GM06990 (cell line): ENCODE data around the gene ARMC3.

Source experiments
- DNase-seq: peaks from one replicate; pipeline ENCODE4 v3.0.0-alpha.2; 2011; ENCODE audit not compliant: insufficient read length; ENCODE audit errors: extremely low read depth
- H3K27me3 ChIP-seq: replicated peaks from 2 replicates; pipeline ENCODE4 v1.6.0; 2011; ENCODE audit warnings: low read length; ENCODE audit not compliant: control insufficient read depth, insufficient read depth
- H3K36me3 ChIP-seq: 2 replicates; pipeline ENCODE4 v1.5.1; 2011; ENCODE audit warnings: low read length; ENCODE audit not compliant: control insufficient read depth, insufficient read depth
- H3K4me3 ChIP-seq: replicated peaks from 2 replicates; pipeline ENCODE4 v1.5.1; 2011; ENCODE audit warnings: low read depth, mild to moderate bottlenecking, control low read depth, low read length
- TF ChIP-seq, protein P1 (sequence below): IDR thresholded peaks from 2 replicates; pipeline ENCODE4 v1.5.1; 2011; ENCODE audit warnings: low read length, control low read depth, mild to moderate bottlenecking, inconsistent platforms; ENCODE audit not compliant: insufficient read depth, poor library complexity, severe bottlenecking

Gene ARMC3

DNA sequence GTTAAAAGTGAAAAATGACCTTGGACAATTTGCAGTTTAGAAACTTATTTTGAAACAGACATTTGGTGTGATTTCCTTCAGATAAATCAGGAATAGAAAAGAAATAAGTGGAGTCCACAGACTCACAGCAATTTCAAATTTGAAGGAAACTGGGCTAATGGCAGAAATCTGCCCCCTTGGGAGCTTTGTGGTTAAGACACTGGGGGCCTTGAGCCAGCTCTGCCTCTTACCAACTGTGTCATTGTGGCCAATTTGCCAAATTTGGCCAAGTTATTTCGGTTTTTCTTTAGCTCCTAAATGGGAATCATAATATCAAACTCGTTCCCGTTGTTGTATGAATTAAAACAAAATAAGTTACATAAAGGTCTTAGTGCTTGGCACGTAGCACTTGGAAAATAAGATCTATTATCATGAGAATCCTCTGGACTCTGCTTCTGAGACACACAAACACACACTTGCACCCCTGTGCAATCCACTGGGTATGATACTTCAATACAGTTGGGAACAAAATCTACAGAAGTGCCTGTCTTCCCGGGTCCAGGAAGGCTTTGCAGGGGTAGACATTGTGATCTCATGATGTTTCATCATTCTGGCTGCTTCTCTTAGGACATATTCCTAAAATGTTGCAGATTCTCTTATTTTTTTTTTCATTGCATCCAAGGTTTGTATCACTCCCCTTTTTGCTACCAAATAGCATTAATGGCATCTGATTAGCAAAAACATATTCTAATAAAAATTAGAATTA is 4.9 kb downstream of the ARMC3 start:
- H3K4me3 ChIP-seq = no peak overlapping the region
- no peaks in the 10 kb centered on the region for H3K27me3 ChIP-seq
- no peaks in the 10 kb centered on the region for H3K36me3 ChIP-seq
- no peak for DNase-seq
- TF ChIP-seq, protein P1, sequence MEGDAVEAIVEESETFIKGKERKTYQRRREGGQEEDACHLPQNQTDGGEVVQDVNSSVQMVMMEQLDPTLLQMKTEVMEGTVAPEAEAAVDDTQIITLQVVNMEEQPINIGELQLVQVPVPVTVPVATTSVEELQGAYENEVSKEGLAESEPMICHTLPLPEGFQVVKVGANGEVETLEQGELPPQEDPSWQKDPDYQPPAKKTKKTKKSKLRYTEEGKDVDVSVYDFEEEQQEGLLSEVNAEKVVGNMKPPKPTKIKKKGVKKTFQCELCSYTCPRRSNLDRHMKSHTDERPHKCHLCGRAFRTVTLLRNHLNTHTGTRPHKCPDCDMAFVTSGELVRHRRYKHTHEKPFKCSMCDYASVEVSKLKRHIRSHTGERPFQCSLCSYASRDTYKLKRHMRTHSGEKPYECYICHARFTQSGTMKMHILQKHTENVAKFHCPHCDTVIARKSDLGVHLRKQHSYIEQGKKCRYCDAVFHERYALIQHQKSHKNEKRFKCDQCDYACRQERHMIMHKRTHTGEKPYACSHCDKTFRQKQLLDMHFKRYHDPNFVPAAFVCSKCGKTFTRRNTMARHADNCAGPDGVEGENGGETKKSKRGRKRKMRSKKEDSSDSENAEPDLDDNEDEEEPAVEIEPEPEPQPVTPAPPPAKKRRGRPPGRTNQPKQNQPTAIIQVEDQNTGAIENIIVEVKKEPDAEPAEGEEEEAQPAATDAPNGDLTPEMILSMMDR = no peak

DNA sequence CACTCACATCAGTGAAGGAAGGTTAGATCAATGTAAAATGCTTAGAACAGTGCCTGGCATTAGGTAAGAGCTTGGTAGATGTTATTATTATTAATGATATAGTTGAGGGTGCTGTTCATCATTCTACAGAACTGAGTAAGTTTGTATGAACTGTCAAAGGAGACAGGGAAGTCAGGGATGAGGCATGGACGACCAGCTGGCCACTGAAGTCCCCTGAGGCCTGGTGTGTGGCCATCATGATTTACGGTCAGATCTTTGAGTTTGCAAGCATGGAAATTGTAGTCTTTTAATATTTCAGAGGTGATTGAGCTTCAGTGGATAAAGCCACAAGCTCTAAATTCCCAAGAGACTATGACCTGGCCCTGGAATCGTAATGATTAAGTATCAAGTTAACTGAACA is 6.9 kb downstream of the ARMC3 start:
- TF ChIP-seq, protein P1 = no peak
- Histone ChIP-seq H3K27me3 (no peaks in the 10 kb centered on the region), H3K36me3 (no peaks in the 10 kb centered on the region), H3K4me3 (no peak overlapping the region)
- DNase-seq = no peak

DNA sequence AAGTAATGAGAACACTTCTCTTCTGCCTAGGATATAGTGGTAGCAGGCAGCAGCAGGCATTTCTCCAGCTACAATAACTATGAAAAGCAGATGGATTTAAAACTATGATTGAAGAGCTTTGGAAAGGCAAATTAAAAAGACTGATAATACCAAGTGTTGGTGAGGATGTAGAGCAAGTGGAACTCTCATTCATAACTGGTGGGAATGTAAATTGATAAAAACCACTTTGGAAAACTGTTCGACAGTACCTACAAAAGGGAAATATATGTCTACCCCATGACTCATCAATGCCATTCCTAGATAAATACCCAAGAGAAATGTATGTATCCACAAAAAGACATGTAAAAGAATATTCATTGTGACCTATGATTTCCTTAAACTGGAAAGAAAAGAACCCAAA is 14.6 kb downstream of the ARMC3 start:
- TF ChIP-seq, protein P1 = no peak
- no peaks in the 10 kb centered on the region for H3K27me3 ChIP-seq
- no peak overlapping the region for H3K4me3 ChIP-seq
- H3K36me3 ChIP-seq = no peaks in the 10 kb centered on the region
- no peak for DNase-seq

DNA sequence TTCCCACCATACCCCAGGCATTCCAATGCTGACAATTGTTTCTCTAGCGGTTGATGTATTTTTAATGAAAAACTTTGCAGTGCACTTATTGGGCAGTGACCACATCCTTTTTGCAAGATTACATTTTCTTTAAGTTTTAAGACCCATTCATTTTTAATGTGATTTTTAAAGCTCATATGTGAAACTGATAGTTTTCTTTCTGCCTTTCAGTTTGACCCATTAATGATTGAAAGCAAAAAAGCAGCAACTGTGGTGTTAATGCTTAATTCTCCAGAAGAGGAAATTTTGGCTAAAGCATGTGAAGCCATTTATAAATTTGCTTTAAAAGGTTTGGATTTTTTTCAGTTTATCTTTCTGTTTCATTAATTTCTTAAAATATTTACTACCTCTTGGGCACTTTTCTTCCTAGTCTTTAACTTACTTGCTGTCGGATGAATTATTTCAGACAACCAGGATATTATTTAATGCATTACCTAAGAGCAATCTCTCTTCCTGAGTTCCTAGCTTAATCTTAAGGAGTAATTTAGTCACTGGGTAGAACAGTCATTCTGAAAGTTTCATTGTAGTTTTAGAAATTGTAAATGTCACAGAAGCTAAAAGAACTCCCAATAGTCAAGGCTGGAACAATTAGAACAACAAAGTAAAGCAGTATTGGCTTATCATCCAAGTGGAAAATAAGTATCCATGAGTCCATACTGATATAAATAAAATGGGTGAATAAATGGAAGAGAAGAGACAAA is 18.3 kb downstream of the ARMC3 start:
- Histone ChIP-seq H3K27me3 (no peaks in the 10 kb centered on the region), H3K4me3 (no peak overlapping the region), H3K36me3 (no peaks in the 10 kb centered on the region)
- TF ChIP-seq, protein P1 = no peak
- DNase-seq = peak; percentile 7

DNA sequence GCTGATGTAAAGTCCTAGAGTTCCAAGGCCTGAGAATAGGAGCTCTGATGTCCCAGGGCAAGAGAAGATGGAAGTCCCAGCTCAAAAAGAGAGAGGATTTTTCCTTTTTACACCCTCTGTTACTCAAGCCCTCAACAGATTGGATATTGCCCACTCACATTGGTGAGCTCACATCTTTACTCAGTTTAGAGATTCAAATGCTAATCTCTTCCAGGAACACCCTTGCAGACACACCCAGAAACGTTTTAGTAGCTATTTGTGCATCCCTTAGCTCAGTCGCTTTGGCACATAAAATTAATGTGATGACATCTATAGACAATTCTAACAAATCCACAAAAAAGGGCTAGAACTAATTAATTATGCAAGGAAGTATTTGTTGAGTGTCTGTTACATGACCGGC is 27.1 kb downstream of the ARMC3 start:
- Histone ChIP-seq H3K4me3 (no peak overlapping the region), H3K36me3 (no peaks in the 10 kb centered on the region), H3K27me3 (no peaks in the 10 kb centered on the region)
- DNase-seq = no peak
- TF ChIP-seq, protein P1 = no peak
